ENCODE results near the gene OSBPL10.

DNA sequence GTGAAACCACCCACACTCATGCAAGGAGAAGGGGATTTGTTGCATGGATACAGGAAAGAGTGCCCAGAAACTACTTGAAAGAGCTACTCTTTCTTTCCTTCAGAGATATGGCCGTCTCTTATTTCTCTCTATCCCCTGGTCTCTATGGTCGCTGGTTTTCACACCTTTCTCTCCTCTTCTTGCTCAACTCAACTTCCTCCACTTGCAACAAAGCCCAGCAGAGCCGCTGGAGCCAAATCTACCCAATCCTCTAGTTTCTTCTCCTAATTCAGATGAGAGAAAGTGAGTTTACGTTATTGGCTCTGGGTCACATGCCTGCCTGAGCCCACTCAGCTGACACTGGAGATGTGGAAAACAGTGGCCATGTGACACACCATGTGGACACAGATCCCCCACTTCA, 215.2 kb downstream of the OSBPL10 start:
- TF ChIP-seq, protein P1, sequence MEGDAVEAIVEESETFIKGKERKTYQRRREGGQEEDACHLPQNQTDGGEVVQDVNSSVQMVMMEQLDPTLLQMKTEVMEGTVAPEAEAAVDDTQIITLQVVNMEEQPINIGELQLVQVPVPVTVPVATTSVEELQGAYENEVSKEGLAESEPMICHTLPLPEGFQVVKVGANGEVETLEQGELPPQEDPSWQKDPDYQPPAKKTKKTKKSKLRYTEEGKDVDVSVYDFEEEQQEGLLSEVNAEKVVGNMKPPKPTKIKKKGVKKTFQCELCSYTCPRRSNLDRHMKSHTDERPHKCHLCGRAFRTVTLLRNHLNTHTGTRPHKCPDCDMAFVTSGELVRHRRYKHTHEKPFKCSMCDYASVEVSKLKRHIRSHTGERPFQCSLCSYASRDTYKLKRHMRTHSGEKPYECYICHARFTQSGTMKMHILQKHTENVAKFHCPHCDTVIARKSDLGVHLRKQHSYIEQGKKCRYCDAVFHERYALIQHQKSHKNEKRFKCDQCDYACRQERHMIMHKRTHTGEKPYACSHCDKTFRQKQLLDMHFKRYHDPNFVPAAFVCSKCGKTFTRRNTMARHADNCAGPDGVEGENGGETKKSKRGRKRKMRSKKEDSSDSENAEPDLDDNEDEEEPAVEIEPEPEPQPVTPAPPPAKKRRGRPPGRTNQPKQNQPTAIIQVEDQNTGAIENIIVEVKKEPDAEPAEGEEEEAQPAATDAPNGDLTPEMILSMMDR (IDR thresholded peaks at IDR 0.05), result no peak
- no peak for TF ChIP-seq POLR2A (IDR thresholded peaks at IDR 0.05)

Data from lower leg skin (tissue), 3 donors.